Mesothelial cell of epicardium (in vitro differentiated cells): ENCODE results near the gene JKAMP. TPM values are rescaled to one million over a fixed set of nuclear protein-coding genes. Genes with fewer than 3 reads are reported as not detected.

ENCODE experiments used
- DNase-seq, 2 experiments: peaks; one replicate each; pipeline ENCODE4 v3.0.0; 2021; ENCODE audit warnings: low spot score in 2 of 2; ENCODE audit not compliant: unreplicated experiment in 2 of 2
- H3K27ac Mint-ChIP-seq: 2 replicates; pipeline ENCODE4 v1.8.0; 2021; ENCODE audit warnings: mixed read lengths
- H3K27me3 Mint-ChIP-seq: 2 replicates; pipeline ENCODE4 v1.8.0; 2021; ENCODE audit warnings: low read depth, mixed read lengths
- H3K36me3 Mint-ChIP-seq: 2 replicates; pipeline ENCODE4 v1.8.0; 2021; ENCODE audit warnings: mixed read lengths
- H3K4me1 Mint-ChIP-seq: 2 replicates; pipeline ENCODE4 v1.8.0; 2021; ENCODE audit warnings: mixed read lengths
- H3K4me3 Mint-ChIP-seq: 2 replicates; pipeline ENCODE4 v1.8.0; 2021; ENCODE audit warnings: mild to moderate bottlenecking, moderate library complexity, mixed read lengths
- H3K9me3 Mint-ChIP-seq: 2 replicates; pipeline ENCODE4 v1.8.0; 2021; ENCODE audit warnings: mixed read lengths
- CTCF ChIP-seq: fragments of 200-600 bp; sonication (generic); IDR thresholded peaks from one replicate; pipeline ENCODE4 v1.5.0; 2021; ENCODE audit warnings: antibody characterized with exemption; ENCODE audit not compliant: unreplicated experiment
- total RNA-seq: library from RNA; stranded (reverse); gene quantifications from 3 replicates; pipeline ENCODE4 v1.2.1, GENCODE V29; 2021

JKAMP gene
- total RNA-seq, 1 donor from 2014 or later = 37.8 TPM

- H3K27ac Mint-ChIP-seq = no peak overlapping the region
- H3K27me3 Mint-ChIP-seq = no peaks in the 10 kb centered on the region
- no peaks in the 10 kb centered on the region for H3K9me3 Mint-ChIP-seq
- DNase-seq = no peak
- peaks cover 6% of the 10 kb centered on the region for H3K4me1 Mint-ChIP-seq
- H3K4me3 Mint-ChIP-seq = no peak overlapping the region
- TF ChIP-seq CTCF = no peak
- H3K36me3 Mint-ChIP-seq = no peaks in the 10 kb centered on the region
Observed at GRCh38 chr14:59534361-59534987, 50.2 kb downstream of the JKAMP start.

GRCh38 chr14:59537476-59537875, 53.2 kb downstream of the JKAMP start:
- no peaks in the 10 kb centered on the region for H3K9me3 Mint-ChIP-seq

GRCh38 chr14:59538936-59539335, 54.6 kb downstream of the JKAMP start:
- Mint-ChIP-seq H3K9me3 (no peaks in the 10 kb centered on the region), H3K27ac (no peak overlapping the region), H3K27me3 (no peaks in the 10 kb centered on the region), H3K36me3 (no peaks in the 10 kb centered on the region), H3K4me3 (no peak overlapping the region), H3K4me1 (peaks cover 6% of the 10 kb centered on the region)
- DNase-seq = no peak
- TF ChIP-seq CTCF = no peak

More at GRCh38 chr14:59537476-59537875, 53.2 kb downstream of the JKAMP start:
- DNase-seq = no peak
- Mint-ChIP-seq H3K4me3 (no peak overlapping the region), H3K27me3 (no peaks in the 10 kb centered on the region), H3K4me1 (peaks cover 6% of the 10 kb centered on the region), H3K36me3 (no peaks in the 10 kb centered on the region), H3K27ac (no peak overlapping the region)
- no peak for TF ChIP-seq CTCF

GRCh38 chr14:59540852-59541251, 56.5 kb downstream of the JKAMP start:
- TF ChIP-seq CTCF = no peak
- Mint-ChIP-seq H3K36me3 (no peaks in the 10 kb centered on the region), H3K27me3 (no peaks in the 10 kb centered on the region), H3K27ac (no peak overlapping the region), H3K9me3 (no peaks in the 10 kb centered on the region), H3K4me3 (no peak overlapping the region), H3K4me1 (peaks cover 6% of the 10 kb centered on the region)
- DNase-seq = no peak

GRCh38 chr14:59541731-59542130, 57.4 kb downstream of the JKAMP start:
- Mint-ChIP-seq H3K4me1 (peaks cover 6% of the 10 kb centered on the region), H3K4me3 (no peak overlapping the region), H3K27ac (no peak overlapping the region), H3K36me3 (no peaks in the 10 kb centered on the region), H3K27me3 (no peaks in the 10 kb centered on the region), H3K9me3 (no peaks in the 10 kb centered on the region)
- DNase-seq = no peak
- no peak for TF ChIP-seq CTCF

GRCh38 chr14:59543873-59544272, 59.6 kb downstream of the JKAMP start:
- no peak overlapping the region for H3K27ac Mint-ChIP-seq

More at GRCh38 chr14:59543873-59544272, 59.6 kb downstream of the JKAMP start:
- H3K27me3 Mint-ChIP-seq = no peaks in the 10 kb centered on the region
- peaks cover 10% of the 10 kb centered on the region for H3K9me3 Mint-ChIP-seq
- no peaks in the 10 kb centered on the region for H3K36me3 Mint-ChIP-seq
- no peak overlapping the region for H3K4me3 Mint-ChIP-seq
- TF ChIP-seq CTCF = no peak
- DNase-seq = no peak
- peaks cover 2% of the 10 kb centered on the region for H3K4me1 Mint-ChIP-seq
